Stimulated activated CD8-positive, alpha-beta memory T cell treated with anti-CD3 and anti-CD28 coated beads, Interleukin-12 subunit alpha, Interleukin-12 subunit beta, amount 100 ng/mL, for 24 hours (primary cell): ENCODE results near the gene ZNF557.
"Not testable (repeated sequence)": the region's sequence is repeated elsewhere in the genome, so short reads cannot be mapped to it uniquely, and the experiment has no call there.

Experiments
- DNase-seq: peaks from one replicate; pipeline ENCODE4 v3.0.0-alpha.2; 2020; ENCODE audit errors: extremely low read depth

ZNF557 gene

DNA sequence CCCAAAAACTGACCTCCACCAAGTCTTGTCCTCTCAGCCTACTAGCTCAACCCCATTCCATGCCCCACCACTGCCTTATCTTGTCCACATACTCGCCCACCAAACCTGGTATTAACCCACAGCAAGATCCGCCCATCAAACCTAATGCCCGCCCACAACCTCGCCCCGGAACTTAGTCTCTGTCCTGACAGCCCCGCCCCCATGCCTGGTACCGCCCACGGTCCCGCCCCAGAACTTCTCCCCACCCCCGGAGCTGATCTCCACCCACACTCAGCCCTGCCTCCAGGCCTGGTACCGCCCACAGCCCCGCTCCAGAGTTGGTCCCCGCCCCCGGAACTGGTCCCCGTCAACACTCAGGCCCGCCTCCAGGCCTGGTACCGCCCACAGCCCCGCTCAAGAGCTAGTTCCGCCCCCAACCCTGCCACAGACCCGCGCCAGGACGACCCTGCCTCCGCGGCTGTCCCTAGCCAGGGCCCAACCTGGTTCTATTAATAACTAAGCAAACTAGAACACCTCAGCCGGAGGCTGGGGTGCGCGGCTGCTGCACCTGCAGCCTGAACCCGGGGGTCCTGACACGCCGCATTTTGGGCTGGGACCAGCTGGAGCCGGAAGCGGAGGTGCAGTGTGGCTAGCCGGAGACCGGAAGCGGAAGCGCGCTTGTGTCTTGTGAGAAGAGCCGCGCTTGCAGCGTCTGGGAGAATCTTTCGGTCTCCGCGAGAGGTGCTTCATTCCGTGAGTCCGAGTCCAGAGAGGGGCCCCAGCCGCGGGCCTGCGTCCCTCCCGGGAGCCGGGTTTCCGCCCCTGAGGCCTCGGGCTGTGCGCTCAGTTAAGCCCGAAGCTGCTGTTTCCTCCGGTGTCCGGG, at the start of gene ZNF557:
Gene ZNF557 (plus strand): TSS at position 662 of the 862 bp plus-strand sequence. CDS start 5,372 bp downstream, outside the sequence.
- peak; percentile 96 for DNase-seq

GRCh38 chr19:7021331-7021730, 48.2 kb upstream of the ZNF557 start, which contains the start of gene MBD3L2B:
MBD3L2B (minus strand) TSS chr19:7021431; CDS start chr19:7021397, 34 bp downstream.
- not testable (repeated sequence) for DNase-seq

GRCh38 chr19:7028790-7029189, 40.7 kb upstream of the ZNF557 start:
- not testable (repeated sequence) for DNase-seq

GRCh38 chr19:7030278-7030677, 39.2 kb upstream of the ZNF557 start, which contains the start of gene MBD3L5:
MBD3L5 (plus strand) TSS chr19:7030578; CDS start chr19:7030612, 34 bp downstream.
- not testable (repeated sequence) for DNase-seq

DNA sequence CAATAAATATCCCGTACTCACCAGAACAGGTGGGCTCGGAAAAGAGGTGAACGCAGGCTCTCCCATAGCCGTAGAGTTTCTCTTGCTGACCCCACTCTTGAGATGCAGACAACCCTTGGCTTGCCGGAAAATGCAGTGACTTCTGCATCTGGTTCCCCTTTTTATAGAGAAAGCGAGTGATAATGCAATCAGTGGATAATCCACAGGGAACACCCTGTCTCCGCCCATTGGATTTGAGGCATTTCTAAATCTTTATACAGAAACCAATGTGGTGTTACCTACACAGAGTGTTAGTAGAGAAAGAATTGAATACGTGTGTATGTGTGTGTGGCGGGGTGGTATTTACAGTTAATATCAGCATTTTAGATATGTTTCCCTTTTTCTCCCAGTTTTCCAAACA, 29.4 kb upstream of the ZNF557 start, which contains the start of gene MBD3L4:
Gene MBD3L4 (minus strand): TSS at position 101 of the 400 bp plus-strand sequence. CDS start 35 bp downstream, at position 66.
- DNase-seq, result not testable (repeated sequence)

GRCh38 chr19:7041563-7041962, 27.9 kb upstream of the ZNF557 start:
- DNase-seq, result not testable (repeated sequence)

DNA sequence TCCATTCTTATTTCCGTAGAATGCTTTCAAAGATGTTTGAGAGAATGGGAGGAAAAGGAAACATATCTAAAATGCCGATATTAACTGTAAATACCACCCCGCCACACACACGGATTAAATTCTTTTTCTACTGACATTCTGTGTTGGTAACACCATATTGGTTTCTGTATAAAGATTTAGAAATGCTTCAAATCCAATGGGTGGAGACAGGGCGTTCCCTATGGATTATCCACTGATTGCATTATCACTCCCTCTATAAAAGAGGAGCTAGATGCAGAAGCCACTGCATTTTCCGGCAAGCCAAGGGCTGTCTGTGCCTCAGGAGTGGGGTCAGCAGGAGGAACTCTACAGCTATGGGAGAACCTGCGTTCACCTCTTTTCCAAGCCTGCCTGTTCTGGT, 20.5 kb upstream of the ZNF557 start, which contains the start of gene MBD3L2:
Gene MBD3L2 (plus strand): TSS at position 301 of the 400 bp plus-strand sequence. CDS start 53 bp downstream, at position 354.
- DNase-seq, result not testable (repeated sequence)

GRCh38 chr19:7051421-7051820, 18.1 kb upstream of the ZNF557 start:
- not testable (repeated sequence) for DNase-seq

DNA sequence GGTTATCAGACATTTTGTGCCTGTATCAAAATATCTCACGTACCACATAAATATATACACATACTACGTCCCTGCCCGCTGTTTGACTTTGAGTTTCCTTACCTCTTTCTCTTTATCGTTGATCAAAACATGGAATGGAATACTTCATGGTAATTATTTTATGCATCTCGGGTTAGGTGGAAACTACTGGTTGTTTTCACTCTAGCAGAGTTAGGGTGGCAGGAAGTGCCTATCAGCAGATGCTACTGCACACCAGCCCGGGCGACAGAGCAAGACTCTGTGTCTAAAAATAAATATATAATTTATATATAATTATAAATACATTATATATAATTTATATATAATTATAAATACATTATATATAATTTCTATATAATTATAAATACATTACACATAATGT, 16.6 kb upstream of the ZNF557 start:
- not testable (repeated sequence) for DNase-seq

DNA sequence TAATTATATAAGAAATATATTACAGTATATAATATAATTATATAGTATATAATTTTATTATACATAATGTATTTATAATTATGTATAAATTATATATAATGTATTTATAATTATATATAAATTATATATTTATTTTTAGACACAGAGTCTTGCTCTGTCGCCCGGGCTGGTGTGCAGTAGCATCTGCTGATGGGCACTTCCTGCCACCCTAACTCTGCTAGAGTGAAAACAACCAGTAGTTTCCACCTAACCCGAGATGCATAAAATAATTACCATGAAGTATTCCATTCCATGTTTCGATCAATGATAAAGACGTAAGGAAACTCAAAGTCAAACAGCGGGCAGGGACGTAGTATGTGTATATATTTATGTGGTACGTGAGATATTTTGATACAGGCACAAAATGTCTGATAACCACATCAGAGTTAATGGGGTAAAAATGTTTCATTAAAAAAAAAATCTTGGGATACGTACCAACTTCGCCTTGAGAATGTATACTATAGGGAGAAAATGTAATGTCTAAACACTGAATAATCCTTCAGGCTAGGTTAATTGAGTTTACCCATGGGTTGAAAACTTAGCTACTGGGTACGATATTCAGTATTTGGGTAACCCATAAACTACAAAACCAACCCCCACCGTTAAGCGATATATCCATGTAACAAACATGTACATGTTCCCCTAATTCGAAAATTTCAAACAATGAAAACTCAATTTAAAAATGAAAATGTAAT, 14.7 kb upstream of the ZNF557 start:
- not testable (repeated sequence) for DNase-seq

GRCh38 chr19:7055679-7056078, 13.8 kb upstream of the ZNF557 start:
- DNase-seq, result not testable (repeated sequence)

- DNase-seq, result not testable (repeated sequence)
Measured at GRCh38 chr19:7056371-7056770, 13.1 kb upstream of the ZNF557 start.

GRCh38 chr19:7058576-7058975, 10.9 kb upstream of the ZNF557 start, which contains the start of gene MBD3L3:
MBD3L3 (minus strand) TSS chr19:7058676; CDS start chr19:7058605, 71 bp downstream.
- not testable (repeated sequence) for DNase-seq

DNA sequence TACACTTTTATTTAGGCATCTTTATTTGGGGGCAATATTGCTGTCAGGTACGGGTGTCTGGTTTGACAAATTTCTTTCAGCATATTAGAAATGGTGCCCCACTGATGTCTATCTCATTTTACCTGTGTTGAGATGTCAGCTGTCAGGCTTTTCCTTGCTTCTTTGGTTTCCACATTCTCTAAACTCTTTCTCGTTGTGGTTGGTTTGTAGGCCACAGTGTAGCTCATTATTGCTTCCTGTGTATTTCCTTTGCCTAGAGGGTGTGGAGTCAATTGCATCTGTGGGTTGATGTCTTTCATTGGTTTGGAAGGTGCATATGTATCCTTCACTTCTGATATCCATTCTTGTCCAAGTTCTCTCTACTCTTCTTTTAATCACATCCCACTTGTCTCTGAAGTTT, 9.5 kb upstream of the ZNF557 start:
- not testable (repeated sequence) for DNase-seq

DNA sequence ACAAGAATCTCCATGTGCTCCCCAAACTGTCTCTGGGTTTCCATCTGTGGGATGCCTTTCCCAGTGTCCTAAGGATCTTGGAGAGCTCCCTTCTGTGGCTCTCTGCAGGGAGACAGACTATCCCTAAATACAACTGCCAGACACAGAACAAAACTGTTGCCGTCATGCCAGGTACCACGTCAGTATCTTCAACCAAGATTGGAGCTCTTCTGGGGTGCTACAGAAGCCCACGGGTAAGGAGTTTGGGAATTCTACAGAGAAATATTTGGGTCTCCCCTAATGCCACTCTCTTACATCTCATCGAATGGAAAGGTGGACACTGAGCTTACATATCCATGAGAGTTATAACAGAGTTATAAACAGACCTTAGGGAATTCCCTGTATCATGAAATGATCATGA, 6.2 kb upstream of the ZNF557 start:
- no peak for DNase-seq

GRCh38 chr19:7063764-7064418, 5.6 kb upstream of the ZNF557 start:
- DNase-seq, result no peak

GRCh38 chr19:7067122-7067521, 2.4 kb upstream of the ZNF557 start:
- DNase-seq, result not testable (repeated sequence)

- no peak for DNase-seq
Measured at GRCh38 chr19:7067716-7068115, 1.8 kb upstream of the ZNF557 start.

DNA sequence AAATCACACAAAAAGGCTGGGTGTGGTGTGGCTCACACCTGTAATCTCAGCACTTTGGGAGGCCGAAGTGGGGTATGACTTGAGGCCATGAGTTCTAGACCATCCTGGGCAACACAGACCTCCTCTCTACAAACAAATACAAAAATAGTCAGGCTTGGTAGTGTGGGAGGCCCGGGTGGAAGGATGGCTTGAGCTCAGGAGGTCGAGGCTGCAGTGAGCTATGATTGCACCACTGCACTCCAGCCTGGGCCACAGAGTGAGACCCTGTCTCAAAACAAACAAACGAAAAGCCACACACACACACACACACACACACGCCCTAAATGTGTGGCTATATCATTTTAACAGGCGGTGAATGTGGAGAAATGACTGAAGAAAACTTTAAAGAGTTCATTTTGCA, 904 bp upstream of the ZNF557 start:
- no peak for DNase-seq

GRCh38 chr19:7069904-7070226, 362 bp downstream of the ZNF557 start:
- DNase-seq, result no peak

DNA sequence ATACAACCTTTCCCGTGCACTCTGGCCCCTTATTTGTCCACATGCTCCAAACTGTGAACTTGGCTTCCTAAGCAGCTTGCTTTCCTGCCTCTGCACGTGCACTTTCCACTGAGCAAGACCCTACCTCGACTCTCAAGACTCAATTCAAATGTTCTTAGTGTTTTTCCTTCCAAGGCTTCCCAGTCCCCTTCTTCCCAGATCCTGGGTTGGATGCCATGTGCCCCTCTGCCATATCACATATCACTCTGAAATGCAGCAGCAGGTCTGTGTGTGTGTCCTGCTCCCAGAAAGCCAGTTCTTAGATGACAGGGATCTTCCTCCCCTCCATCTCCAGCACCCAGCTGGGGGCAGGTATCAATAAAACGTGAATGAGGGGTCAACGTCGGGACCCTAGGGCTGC, 3.0 kb downstream of the ZNF557 start:
- no peak for DNase-seq
